ENCODE measurements around the gene PTPN3.

- TF ChIP-seq EZH2 (IDR thresholded peaks at IDR 0.05) (no peak), POLR2AphosphoS5 (IDR thresholded peaks at IDR 0.05; ENCODE audit: borderline replicate concordance, low read depth, low read length) (no peak)
Observed at GRCh38 chr9:109479822-109480221, 18.3 kb downstream of the PTPN3 start.

Data from SK-N-MC (cell line).